A549 (cell line): ENCODE results near the gene ETS2. TPM values are rescaled to one million over a fixed set of nuclear protein-coding genes. Genes with fewer than 3 reads are reported as not detected.
A peak's percentile ranks its signal among the peaks of the same experiment; 100 is the strongest.

Source experiments
- CBX2 ChIP-seq: fragments of 200-600 bp; sonication (generic); IDR thresholded peaks from 2 replicates; pipeline ENCODE4 v1.6.1; 2016; ENCODE audit warnings: low read depth, mild to moderate bottlenecking, borderline replicate concordance
- CEBPB ChIP-seq, 2 experiments: fragments of >200 bp in 1 of 2; sonication (Bioruptor Twin) in 1 of 2; formaldehyde crosslinking in 1 of 2; IDR thresholded peaks; 2 replicates each; pipeline ENCODE4 v1.6.1; 2012 to 2016
- CHD2 ChIP-seq: fragments of 150-350 bp; IDR thresholded peaks from 2 replicates; pipeline ENCODE4 v1.6.1; 2014; ENCODE audit warnings: low read length; ENCODE audit not compliant: partially characterized antibody
- CHD4 ChIP-seq: fragments of 200-600 bp; sonication (generic); IDR thresholded peaks from 2 replicates; pipeline ENCODE4 v1.6.1; 2016; ENCODE audit warnings: antibody characterized with exemption, mild to moderate bottlenecking, borderline replicate concordance
- EHF ChIP-seq: fragments of 250-450 bp; sonication (Bioruptor Pico); IDR thresholded peaks from 2 replicates; pipeline ENCODE4 v1.5.0; 2020; ENCODE audit warnings: mild to moderate bottlenecking
- FOSB ChIP-seq: fragments of 250-450 bp; sonication (Bioruptor Pico); IDR thresholded peaks from 2 replicates; pipeline ENCODE4 v1.5.0; 2020; ENCODE audit warnings: mild to moderate bottlenecking, moderate library complexity
- FOSL2 ChIP-seq, 2 experiments: fragments of 450-650 bp in 1 of 2; fragments of >200 bp in 1 of 2; sonication (Bioruptor Twin) in 1 of 2; formaldehyde crosslinking; IDR thresholded peaks; 2 replicates each; pipeline versions ENCODE4 v1.5.0 to v1.6.1; 2016 to 2020; ENCODE audit warnings: mild to moderate bottlenecking in 1 of 2, moderate library complexity in 1 of 2
- GATA3 ChIP-seq: IDR thresholded peaks from 2 replicates; pipeline ENCODE4 v1.6.1; 2012; ENCODE audit warnings: borderline replicate concordance
- HDAC2 ChIP-seq: fragments of 200-600 bp; sonication (generic); IDR thresholded peaks from 2 replicates; pipeline ENCODE4 v1.6.1; 2016
- HOXB5 ChIP-seq: fragments of 250-450 bp; sonication (Bioruptor Pico); IDR thresholded peaks from 2 replicates; pipeline ENCODE4 v1.5.0; 2020; ENCODE audit warnings: mild to moderate bottlenecking, moderate library complexity
- JUN ChIP-seq, 2 experiments: fragments of >200 bp; sonication (Bioruptor Twin); formaldehyde crosslinking; IDR thresholded peaks; 2 replicates in 1 of 2; 3 replicates in 1 of 2; pipeline ENCODE4 v1.6.1; 2016 to 2017
- JUNB ChIP-seq: fragments of >200 bp; sonication (Bioruptor Twin); formaldehyde crosslinking; IDR thresholded peaks from 2 replicates; pipeline ENCODE4 v1.6.1; 2016
- KDM5A ChIP-seq: fragments of 200-600 bp; sonication (generic); IDR thresholded peaks from 2 replicates; pipeline ENCODE4 v1.6.1; 2016; ENCODE audit warnings: antibody characterized with exemption, mild to moderate bottlenecking
- MAZ ChIP-seq: fragments of 150-350 bp; IDR thresholded peaks from 2 replicates; pipeline ENCODE4 v1.6.1; 2014; ENCODE audit warnings: antibody characterized with exemption, low read depth, low read length, borderline replicate concordance
- MYC ChIP-seq: IDR thresholded peaks from 2 replicates; pipeline ENCODE4 v1.6.1; 2012; ENCODE audit warnings: mild to moderate bottlenecking, inconsistent platforms, low read length, improper control_type of control experiment, borderline replicate concordance
- NFE2L2 ChIP-seq: fragments of 150-350 bp; conservative IDR thresholded peaks from 2 replicates; pipeline ENCODE4 v1.6.1; 2014; ENCODE audit warnings: low read length
- NPAS2 ChIP-seq: fragments of 250-450 bp; sonication (Bioruptor Pico); IDR thresholded peaks from 2 replicates; pipeline ENCODE4 v1.8.0; 2022; ENCODE audit warnings: mild to moderate bottlenecking, moderate library complexity, borderline replicate concordance
- PHF8 ChIP-seq: fragments of 200-600 bp; sonication (generic); IDR thresholded peaks from 2 replicates; pipeline ENCODE4 v1.6.1; 2016; ENCODE audit warnings: low read depth, mild to moderate bottlenecking, antibody characterized with exemption, moderate library complexity, borderline replicate concordance
- POLR2A ChIP-seq: IDR thresholded peaks from 2 replicates; pipeline ENCODE4 v1.6.1; 2012; ENCODE audit warnings: mild to moderate bottlenecking, low read length
- POLR2AphosphoS2 ChIP-seq: conservative IDR thresholded peaks from 2 replicates; pipeline ENCODE4 v1.6.1; 2012; ENCODE audit warnings: low read length, improper control_type of control experiment, inconsistent platforms
- RARB ChIP-seq: fragments of 250-450 bp; sonication (Bioruptor Pico); IDR thresholded peaks from 2 replicates; pipeline ENCODE4 v1.8.0; 2021; ENCODE audit warnings: mild to moderate bottlenecking, moderate library complexity
- RCOR1 ChIP-seq: fragments of 150-350 bp; IDR thresholded peaks from 2 replicates; pipeline ENCODE4 v1.6.1; 2014; ENCODE audit warnings: antibody characterized with exemption, low read length, low read depth
- RFX5 ChIP-seq: fragments of 450-650 bp; IDR thresholded peaks from 2 replicates; pipeline ENCODE4 v1.7.1; 2014; ENCODE audit warnings: antibody characterized with exemption, mild to moderate bottlenecking, moderate library complexity
- RNF2 ChIP-seq: fragments of 200-600 bp; sonication (generic); IDR thresholded peaks from 2 replicates; pipeline ENCODE4 v1.6.1; 2016; ENCODE audit warnings: low read depth, mild to moderate bottlenecking, antibody characterized with exemption, moderate library complexity, borderline replicate concordance
- SMC3 ChIP-seq: fragments of >200 bp; sonication (Bioruptor Twin); formaldehyde crosslinking; IDR thresholded peaks from 3 replicates; pipeline ENCODE4 v1.6.1; 2018; ENCODE audit warnings: inconsistent platforms
- SREBF2 ChIP-seq: fragments of 450-650 bp; IDR thresholded peaks from 2 replicates; pipeline ENCODE4 v1.6.1; 2014; ENCODE audit warnings: mild to moderate bottlenecking, moderate library complexity
- TFCP2L1 ChIP-seq: fragments of 250-450 bp; sonication (Bioruptor Pico); IDR thresholded peaks from 2 replicates; pipeline ENCODE4 v1.5.0; 2021; ENCODE audit warnings: mild to moderate bottlenecking
- TP53 ChIP-seq: fragments of 250-450 bp; sonication (Bioruptor Pico); IDR thresholded peaks from 2 replicates; pipeline ENCODE4 v1.5.0; 2021; ENCODE audit warnings: mild to moderate bottlenecking, moderate library complexity
- ZC3H11A ChIP-seq: fragments of 450-650 bp; IDR thresholded peaks from 2 replicates; pipeline ENCODE4 v1.6.1; 2014; ENCODE audit warnings: antibody characterized with exemption, mild to moderate bottlenecking
- polyA plus RNA-seq, 4 experiments: library from polyadenylated mRNA; depleted of rRNA in 3 of 4; stranded (reverse); fragments of >200 nt; fragmentation: RNase III in 1 of 4; extraction: RNeasy Plus Mini Kit Qiagen cat#74134 plus additional on column Dnase treatment in 1 of 4; gene quantifications; 2 replicates in 3 of 4; 3 replicates in 1 of 4; pipeline ENCODE4 v1.2.3, GENCODE V29; 2011 to 2017
- TF ChIP-seq, protein P1 (sequence below): fragments of >200 bp; sonication (Bioruptor Twin); formaldehyde crosslinking; IDR thresholded peaks from 3 replicates; pipeline ENCODE4 v1.6.1; 2016
- TF ChIP-seq, protein P2 (sequence below): IDR thresholded peaks from 2 replicates; pipeline ENCODE4 v1.6.1; 2012; ENCODE audit warnings: low read depth, borderline replicate concordance
- TF ChIP-seq, protein P3 (sequence below): fragments of 250-450 bp; sonication (Bioruptor Pico); IDR thresholded peaks from 2 replicates; pipeline ENCODE4 v1.5.0; 2021; ENCODE audit warnings: mild to moderate bottlenecking, moderate library complexity, borderline replicate concordance
- TF ChIP-seq, protein P4 (sequence below): fragments of 150-350 bp; IDR thresholded peaks from 2 replicates; pipeline ENCODE4 v1.6.1; 2014; ENCODE audit warnings: low read depth, mild to moderate bottlenecking, low read length
- TF ChIP-seq, protein P5 (sequence below): IDR thresholded peaks from 2 replicates; pipeline ENCODE4 v1.6.1; 2012
- TF ChIP-seq, protein P6 (sequence below): fragments of >200 bp; sonication (Bioruptor Twin); formaldehyde crosslinking; IDR thresholded peaks from 2 replicates; pipeline ENCODE4 v1.6.1; 2016
- TF ChIP-seq, protein P7 (sequence below): fragments of 250-450 bp; sonication (Bioruptor Pico); IDR thresholded peaks from 2 replicates; pipeline ENCODE4 v1.5.0; 2020; ENCODE audit warnings: low read depth, mild to moderate bottlenecking, moderate library complexity

The ETS2 gene
- polyA plus RNA-seq, 2 of the 4 experiments (the other 2 are of a cell fraction): 41.6 to 45.5 TPM

DNA sequence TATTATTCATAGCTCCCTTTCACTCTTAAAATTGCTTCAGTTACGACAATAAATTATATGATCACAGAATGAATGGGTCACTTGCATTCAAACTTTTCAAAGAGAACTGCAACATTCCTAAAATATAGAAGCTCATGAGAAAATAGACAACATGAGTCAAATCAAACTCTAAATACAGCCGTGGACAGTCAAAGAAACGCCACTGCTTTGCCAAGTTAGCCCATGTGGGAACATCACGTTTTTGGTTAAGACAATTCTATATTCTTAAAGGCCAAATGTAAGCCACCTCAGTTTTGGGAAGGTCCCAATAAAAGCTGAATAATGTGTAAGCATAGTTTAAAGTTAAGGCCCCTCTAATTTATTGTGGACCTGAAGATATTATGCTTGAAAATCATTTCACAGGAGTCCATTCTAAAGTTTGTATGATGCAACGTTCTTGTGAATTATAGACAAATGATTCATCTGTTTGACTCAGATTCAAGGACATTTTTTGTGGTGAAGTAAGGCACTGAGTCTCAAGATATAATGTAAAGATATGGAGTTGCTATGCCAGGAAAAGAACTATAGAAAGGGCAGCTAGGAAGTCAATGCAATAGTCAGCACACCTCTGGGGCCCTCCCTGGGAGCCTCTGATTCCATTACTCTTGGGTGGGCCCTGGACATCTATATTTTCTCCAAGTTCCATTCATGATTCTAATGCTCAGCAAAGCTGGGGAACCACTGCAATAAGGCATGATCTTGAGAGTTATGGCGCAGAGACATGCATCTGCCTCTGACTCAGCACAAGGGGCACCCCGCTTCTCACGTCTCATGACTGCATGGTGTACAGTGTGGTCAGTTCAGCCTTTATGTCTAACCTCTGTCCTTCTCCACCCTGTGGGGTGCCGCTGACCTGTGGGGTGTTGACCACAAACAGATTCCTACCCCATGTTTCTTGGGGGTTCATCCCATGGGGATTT is 33.9 kb downstream of the ETS2 start (continued):
- TF ChIP-seq, protein P1, sequence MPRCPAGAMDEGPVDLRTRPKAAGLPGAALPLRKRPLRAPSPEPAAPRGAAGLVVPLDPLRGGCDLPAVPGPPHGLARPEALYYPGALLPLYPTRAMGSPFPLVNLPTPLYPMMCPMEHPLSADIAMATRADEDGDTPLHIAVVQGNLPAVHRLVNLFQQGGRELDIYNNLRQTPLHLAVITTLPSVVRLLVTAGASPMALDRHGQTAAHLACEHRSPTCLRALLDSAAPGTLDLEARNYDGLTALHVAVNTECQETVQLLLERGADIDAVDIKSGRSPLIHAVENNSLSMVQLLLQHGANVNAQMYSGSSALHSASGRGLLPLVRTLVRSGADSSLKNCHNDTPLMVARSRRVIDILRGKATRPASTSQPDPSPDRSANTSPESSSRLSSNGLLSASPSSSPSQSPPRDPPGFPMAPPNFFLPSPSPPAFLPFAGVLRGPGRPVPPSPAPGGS: peak; percentile 13; the same call in 1 of the 3 replicates
- TF ChIP-seq HDAC2 (no peak), PHF8 (no peak), CHD2 (no peak), CBX2 (no peak), SREBF2 (no peak), FOSB (CRISPR knock-in tag) (no peak), JUN (IDR thresholded peaks at IDR 0.05) (no peak; a peak in 1 of 5 replicates), FOSL2 (IDR thresholded peaks at IDR 0.05) (peak; percentile 61), FOSL2 (CRISPR knock-in tag; IDR thresholded peaks at IDR 0.05) (peak; percentile 80), RFX5 (no peak), NFE2L2 (no peak), SMC3 (no peak), HOXB5 (CRISPR knock-in tag) (no peak; the same call in 1 of the 2 replicates), TFCP2L1 (no peak), POLR2A (no peak), GATA3 (peak; percentile 75), RCOR1 (no peak), MAZ (no peak), JUNB (peak; percentile 78), POLR2AphosphoS2 (no peak), RNF2 (no peak), CHD4 (no peak), NPAS2 (CRISPR knock-in tag) (no peak), MYC (0 out of 2 replicates have a peak, but pooled peaks have one; percentile 45), CEBPB (IDR thresholded peaks at IDR 0.05) (peak; percentile 65 to 85), RARB (CRISPR knock-in tag) (no peak), TP53 (CRISPR knock-in tag) (no peak), EHF (CRISPR knock-in tag) (no peak), ZC3H11A (no peak), KDM5A (no peak)
- TF ChIP-seq, protein P2, sequence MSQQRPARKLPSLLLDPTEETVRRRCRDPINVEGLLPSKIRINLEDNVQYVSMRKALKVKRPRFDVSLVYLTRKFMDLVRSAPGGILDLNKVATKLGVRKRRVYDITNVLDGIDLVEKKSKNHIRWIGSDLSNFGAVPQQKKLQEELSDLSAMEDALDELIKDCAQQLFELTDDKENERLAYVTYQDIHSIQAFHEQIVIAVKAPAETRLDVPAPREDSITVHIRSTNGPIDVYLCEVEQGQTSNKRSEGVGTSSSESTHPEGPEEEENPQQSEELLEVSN: no peak
- TF ChIP-seq, protein P3, sequence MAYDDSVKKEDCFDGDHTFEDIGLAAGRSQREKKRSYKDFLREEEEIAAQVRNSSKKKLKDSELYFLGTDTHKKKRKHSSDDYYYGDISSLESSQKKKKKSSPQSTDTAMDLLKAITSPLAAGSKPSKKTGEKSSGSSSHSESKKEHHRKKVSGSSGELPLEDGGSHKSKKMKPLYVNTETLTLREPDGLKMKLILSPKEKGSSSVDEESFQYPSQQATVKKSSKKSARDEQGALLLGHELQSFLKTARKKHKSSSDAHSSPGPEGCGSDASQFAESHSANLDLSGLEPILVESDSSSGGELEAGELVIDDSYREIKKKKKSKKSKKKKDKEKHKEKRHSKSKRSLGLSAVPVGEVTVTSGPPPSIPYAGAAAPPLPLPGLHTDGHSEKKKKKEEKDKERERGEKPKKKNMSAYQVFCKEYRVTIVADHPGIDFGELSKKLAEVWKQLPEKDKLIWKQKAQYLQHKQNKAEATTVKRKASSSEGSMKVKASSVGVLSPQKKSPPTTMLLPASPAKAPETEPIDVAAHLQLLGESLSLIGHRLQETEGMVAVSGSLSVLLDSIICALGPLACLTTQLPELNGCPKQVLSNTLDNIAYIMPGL: no peak
- TF ChIP-seq, protein P4, sequence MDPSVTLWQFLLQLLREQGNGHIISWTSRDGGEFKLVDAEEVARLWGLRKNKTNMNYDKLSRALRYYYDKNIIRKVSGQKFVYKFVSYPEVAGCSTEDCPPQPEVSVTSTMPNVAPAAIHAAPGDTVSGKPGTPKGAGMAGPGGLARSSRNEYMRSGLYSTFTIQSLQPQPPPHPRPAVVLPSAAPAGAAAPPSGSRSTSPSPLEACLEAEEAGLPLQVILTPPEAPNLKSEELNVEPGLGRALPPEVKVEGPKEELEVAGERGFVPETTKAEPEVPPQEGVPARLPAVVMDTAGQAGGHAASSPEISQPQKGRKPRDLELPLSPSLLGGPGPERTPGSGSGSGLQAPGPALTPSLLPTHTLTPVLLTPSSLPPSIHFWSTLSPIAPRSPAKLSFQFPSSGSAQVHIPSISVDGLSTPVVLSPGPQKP: no peak
- TF ChIP-seq, protein P5, sequence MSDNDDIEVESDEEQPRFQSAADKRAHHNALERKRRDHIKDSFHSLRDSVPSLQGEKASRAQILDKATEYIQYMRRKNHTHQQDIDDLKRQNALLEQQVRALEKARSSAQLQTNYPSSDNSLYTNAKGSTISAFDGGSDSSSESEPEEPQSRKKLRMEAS: no peak; the same call in 1 of the 2 replicates
- TF ChIP-seq, protein P6, sequence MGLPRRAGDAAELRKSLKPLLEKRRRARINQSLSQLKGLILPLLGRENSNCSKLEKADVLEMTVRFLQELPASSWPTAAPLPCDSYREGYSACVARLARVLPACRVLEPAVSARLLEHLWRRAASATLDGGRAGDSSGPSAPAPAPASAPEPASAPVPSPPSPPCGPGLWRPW: no peak
- TF ChIP-seq, protein P7, sequence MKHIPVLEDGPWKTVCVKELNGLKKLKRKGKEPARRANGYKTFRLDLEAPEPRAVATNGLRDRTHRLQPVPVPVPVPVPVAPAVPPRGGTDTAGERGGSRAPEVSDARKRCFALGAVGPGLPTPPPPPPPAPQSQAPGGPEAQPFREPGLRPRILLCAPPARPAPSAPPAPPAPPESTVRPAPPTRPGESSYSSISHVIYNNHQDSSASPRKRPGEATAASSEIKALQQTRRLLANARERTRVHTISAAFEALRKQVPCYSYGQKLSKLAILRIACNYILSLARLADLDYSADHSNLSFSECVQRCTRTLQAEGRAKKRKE: no peak
